DND-41 (cell line): ENCODE measurements around the gene QSOX1.

Experiments used
- ATAC-seq: fragments of 200-7000 bp; cut with Tn5 transposase; 3 replicates; pipeline ENCODE4 v1.9.1; 2021; ENCODE audit warnings: low read depth; ENCODE audit not compliant: insufficient read depth
- DNase-seq: peaks from one replicate; pipeline ENCODE4 v3.0.0-alpha.2; 2020
- H2AFZ ChIP-seq: 2 replicates; pipeline ENCODE4 v1.6.0; 2012; ENCODE audit warnings: low read depth, low read length
- H3K27ac ChIP-seq: 2 replicates; pipeline ENCODE4 v1.5.1; 2012; ENCODE audit warnings: low read length, inconsistent platforms
- H3K27me3 ChIP-seq: fragments of 200-600 bp; sonication (generic); 2 replicates; pipeline ENCODE4 v1.6.0; 2012; ENCODE audit warnings: low read length, mild to moderate bottlenecking, inconsistent platforms; ENCODE audit not compliant: insufficient read depth, poor library complexity
- H3K36me3 ChIP-seq: 2 replicates; pipeline ENCODE4 v1.5.1; 2012; ENCODE audit warnings: low read length, inconsistent platforms; ENCODE audit not compliant: insufficient read depth
- H3K4me1 ChIP-seq: 2 replicates; pipeline ENCODE4 v1.5.1; 2012; ENCODE audit warnings: mild to moderate bottlenecking, low read length; ENCODE audit not compliant: insufficient read depth
- H3K4me2 ChIP-seq: 2 replicates; pipeline ENCODE4 v1.6.0; 2012; ENCODE audit warnings: mild to moderate bottlenecking, moderate library complexity, low read length, inconsistent platforms; ENCODE audit not compliant: insufficient read depth
- H3K4me3 ChIP-seq, 2 experiments: fragments of 200-600 bp in 1 of 2; shearing (Covaris generic) in 1 of 2; 2 replicates each; pipeline ENCODE4 v1.5.1; 2012 to 2016; ENCODE audit warnings: inconsistent platforms in 2 of 2, low read length in 2 of 2, mild to moderate bottlenecking in 2 of 2, low read depth in 1 of 2, moderate library complexity in 1 of 2
- H3K79me2 ChIP-seq: 2 replicates; pipeline ENCODE4 v1.6.0; 2012; ENCODE audit warnings: low read length, inconsistent platforms; ENCODE audit not compliant: insufficient read depth
- H3K9ac ChIP-seq: 2 replicates; pipeline ENCODE4 v1.6.0; 2012; ENCODE audit warnings: low read depth, mild to moderate bottlenecking, inconsistent platforms, low read length, moderate library complexity
- H3K9me3 ChIP-seq: 2 replicates; pipeline ENCODE4 v1.5.1; 2012; ENCODE audit warnings: low read length, moderate library complexity, mild to moderate bottlenecking, inconsistent platforms; ENCODE audit not compliant: insufficient read depth, severe bottlenecking
- H4K20me1 ChIP-seq: 2 replicates; pipeline ENCODE4 v1.6.0; 2012; ENCODE audit warnings: low read length; ENCODE audit not compliant: insufficient read depth
- EZH2 ChIP-seq: IDR thresholded peaks from 3 replicates; pipeline ENCODE4 v1.6.1; 2012; ENCODE audit warnings: borderline replicate concordance, low read depth, mild to moderate bottlenecking, moderate library complexity, low read length, inconsistent platforms; ENCODE audit not compliant: severe bottlenecking
- TF ChIP-seq, protein P1 (sequence below): IDR thresholded peaks from 2 replicates; pipeline ENCODE4 v1.5.1; 2012; ENCODE audit warnings: borderline replicate concordance, low read length, moderate library complexity, mild to moderate bottlenecking; ENCODE audit not compliant: poor library complexity, severe bottlenecking; ENCODE audit errors: extremely low read depth

QSOX1 gene

DNA sequence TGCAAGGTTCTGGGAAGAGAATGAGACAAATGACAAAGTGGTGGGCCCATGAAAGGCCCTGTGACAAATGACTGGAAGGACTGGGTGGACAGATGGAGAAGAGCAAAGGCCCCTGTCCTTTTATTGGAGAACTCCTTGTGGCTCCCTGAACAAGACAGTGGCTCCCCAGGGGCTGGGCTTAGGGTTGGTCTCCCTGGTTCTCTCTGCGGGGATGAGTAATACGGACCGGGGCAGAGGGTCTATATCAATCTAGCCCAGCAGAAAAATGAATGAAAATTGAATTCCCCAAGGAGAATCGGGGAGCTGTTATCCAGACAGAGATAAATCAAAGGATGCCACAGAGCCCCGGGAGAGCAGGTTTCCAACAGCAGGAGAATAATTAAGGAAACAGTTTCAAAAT, 70.2 kb downstream of the QSOX1 start:
- Histone ChIP-seq H3K36me3 (no peaks in the 10 kb centered on the region), H3K9ac (no peak overlapping the region), H3K9me3 (no peaks in the 10 kb centered on the region), H3K4me3 (no peak overlapping the region), H3K27me3 (peaks cover 14% of the 10 kb centered on the region), H2AFZ (no peak overlapping the region), H3K4me1 (no peaks in the 10 kb centered on the region), H3K79me2 (no peaks in the 10 kb centered on the region), H3K4me2 (no peak overlapping the region), H4K20me1 (no peaks in the 10 kb centered on the region), H3K27ac (no peak overlapping the region)
- ATAC-seq (no peak), DNase-seq (no peak)
- no peak for TF ChIP-seq EZH2
- TF ChIP-seq, protein P1, sequence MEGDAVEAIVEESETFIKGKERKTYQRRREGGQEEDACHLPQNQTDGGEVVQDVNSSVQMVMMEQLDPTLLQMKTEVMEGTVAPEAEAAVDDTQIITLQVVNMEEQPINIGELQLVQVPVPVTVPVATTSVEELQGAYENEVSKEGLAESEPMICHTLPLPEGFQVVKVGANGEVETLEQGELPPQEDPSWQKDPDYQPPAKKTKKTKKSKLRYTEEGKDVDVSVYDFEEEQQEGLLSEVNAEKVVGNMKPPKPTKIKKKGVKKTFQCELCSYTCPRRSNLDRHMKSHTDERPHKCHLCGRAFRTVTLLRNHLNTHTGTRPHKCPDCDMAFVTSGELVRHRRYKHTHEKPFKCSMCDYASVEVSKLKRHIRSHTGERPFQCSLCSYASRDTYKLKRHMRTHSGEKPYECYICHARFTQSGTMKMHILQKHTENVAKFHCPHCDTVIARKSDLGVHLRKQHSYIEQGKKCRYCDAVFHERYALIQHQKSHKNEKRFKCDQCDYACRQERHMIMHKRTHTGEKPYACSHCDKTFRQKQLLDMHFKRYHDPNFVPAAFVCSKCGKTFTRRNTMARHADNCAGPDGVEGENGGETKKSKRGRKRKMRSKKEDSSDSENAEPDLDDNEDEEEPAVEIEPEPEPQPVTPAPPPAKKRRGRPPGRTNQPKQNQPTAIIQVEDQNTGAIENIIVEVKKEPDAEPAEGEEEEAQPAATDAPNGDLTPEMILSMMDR = no peak

- no peak overlapping the region for H3K4me3 ChIP-seq
- no peaks in the 10 kb centered on the region for H3K9me3 ChIP-seq
- H3K27ac ChIP-seq = no peak overlapping the region
- H3K4me2 ChIP-seq = no peak overlapping the region
- H3K4me1 ChIP-seq = no peaks in the 10 kb centered on the region
- H3K36me3 ChIP-seq = no peaks in the 10 kb centered on the region
- H2AFZ ChIP-seq = no peak overlapping the region
- H3K79me2 ChIP-seq = no peaks in the 10 kb centered on the region
- no peak overlapping the region for H3K9ac ChIP-seq
- no peaks in the 10 kb centered on the region for H4K20me1 ChIP-seq
- no peak for DNase-seq
- peaks cover 14% of the 10 kb centered on the region for H3K27me3 ChIP-seq
- ATAC-seq = no peak
- no peak for TF ChIP-seq EZH2
- TF ChIP-seq, protein P1 = no peak
Measured at GRCh38 chr1:180225403-180225802, 70.7 kb downstream of the QSOX1 start.

DNA sequence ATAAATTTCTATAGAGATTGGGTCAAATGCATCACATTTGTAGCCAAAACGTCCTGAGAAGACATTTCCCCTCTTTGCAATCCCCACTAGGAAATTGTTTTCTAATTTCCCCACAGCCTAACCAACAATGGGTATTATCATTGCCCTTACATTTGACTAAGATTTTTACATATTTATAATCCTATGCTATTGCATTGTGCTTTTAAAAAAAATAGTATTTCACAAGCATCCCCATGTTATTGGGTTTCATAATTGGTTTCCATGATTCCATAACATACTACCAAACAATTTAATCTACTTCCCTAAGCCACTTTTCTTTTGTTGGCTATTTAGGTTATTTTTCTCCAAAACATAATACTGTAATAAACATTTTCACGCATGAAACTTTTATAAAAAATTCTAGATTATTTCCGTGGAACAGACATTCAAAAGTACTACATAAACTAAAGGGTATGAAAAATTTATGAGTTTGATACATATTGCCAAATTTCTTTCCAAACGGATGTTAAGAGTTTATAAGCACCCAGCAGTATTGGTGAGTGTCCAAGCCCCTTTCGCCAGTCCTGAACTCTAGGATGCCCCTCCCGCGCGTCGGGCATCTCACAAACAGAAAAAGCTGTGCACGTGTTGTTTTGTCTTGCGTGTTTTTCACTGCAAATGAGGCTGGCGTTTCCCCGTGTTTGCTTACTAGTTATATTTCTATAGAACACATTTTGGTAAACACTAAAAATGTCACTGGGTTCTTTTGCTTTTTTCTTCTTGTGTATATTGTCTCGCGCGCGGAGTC, 73.4 kb downstream of the QSOX1 start:
- Histone ChIP-seq H3K4me1 (no peaks in the 10 kb centered on the region), H3K27me3 (peaks cover 9% of the 10 kb centered on the region), H2AFZ (no peak overlapping the region), H3K9me3 (no peaks in the 10 kb centered on the region), H3K27ac (no peak overlapping the region), H3K79me2 (no peaks in the 10 kb centered on the region), H3K36me3 (no peaks in the 10 kb centered on the region), H3K4me2 (no peak overlapping the region), H3K4me3 (no peak overlapping the region), H4K20me1 (no peaks in the 10 kb centered on the region), H3K9ac (no peak overlapping the region)
- no peak for DNase-seq
- no peak for ATAC-seq
- TF ChIP-seq, protein P1 = no peak
- no peak for TF ChIP-seq EZH2
